ENCODE data around the gene AMIGO1.

- TF ChIP-seq CTCF (IDR thresholded peaks at IDR 0.05; ENCODE audit: insufficient read depth, low read length, poor library complexity, severe bottlenecking) (no peak), EZH2phosphoT487 (conservative IDR thresholded peaks at IDR 0.05; ENCODE audit: low read length) (no peak)
Measured at GRCh38 chr1:109523706-109524105, 14.2 kb upstream of the AMIGO1 start.
